ENCODE results near the gene POLR1A. TPM values are rescaled to one million over a fixed set of nuclear protein-coding genes. Genes with fewer than 3 reads are reported as not detected.

The POLR1A gene
- total and polyA plus RNA-seq, 2 of the 8 experiments (the other 6 are each of a cell fraction or from before 2014, with no cell fraction given), result 8.9 to 58.1 TPM

DNA sequence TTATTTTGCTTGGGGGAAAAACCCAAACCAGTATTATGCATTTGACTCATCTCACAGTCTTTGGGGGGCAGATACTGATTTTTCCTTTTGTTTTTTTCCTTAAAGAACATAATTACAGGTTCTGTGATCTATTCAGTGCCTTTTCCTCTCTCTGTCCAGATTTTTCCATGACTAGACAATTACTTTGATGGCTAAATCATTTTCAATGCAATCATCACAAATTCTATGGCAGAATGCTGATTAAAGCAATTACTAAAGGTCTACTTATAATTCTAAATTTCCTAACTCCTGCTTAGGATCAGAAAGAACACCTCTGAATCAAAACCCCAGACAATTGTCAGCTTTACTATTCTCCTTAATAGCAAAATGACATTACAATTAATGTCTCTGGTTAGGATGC, 38.8 kb downstream of the POLR1A start:
- Histone ChIP-seq H3K18ac (ENCODE audit: extremely low read depth, low read length) (no peak overlapping the region), H2AFZ (ENCODE audit: low read length) (no peak overlapping the region), H3K4me3 (ENCODE audit: extremely low read depth in 1 of 4, insufficient read depth in 2 of 4, low read depth in 3 of 4, low read length in 4 of 4) (no peak overlapping the region), H3K4me1 (replicated peaks in 1 of 4; ENCODE audit: control insufficient read depth in 3 of 4, insufficient read depth in 4 of 4, low read length in 3 of 4) (no peaks in the 10 kb centered on the region), H3K79me2 (ENCODE audit: control insufficient read depth in 1 of 2, insufficient read depth in 2 of 2, low read length in 2 of 2) (no peaks in the 10 kb centered on the region), H3K4me2 (ENCODE audit: insufficient read depth in 1 of 2, low read depth in 2 of 2, low read length in 2 of 2) (no peak overlapping the region), H3K9me3 (ENCODE audit: insufficient read depth in 2 of 2, low read depth in 1 of 2, low read length in 1 of 2) (no peaks in the 10 kb centered on the region), H3K36me3 (ENCODE audit: control insufficient read depth in 2 of 4, insufficient read depth in 4 of 4, low read length in 3 of 4) (peaks cover 25 to 67% (median 56%) of the 10 kb centered on the region in 4 experiments), H2BK5ac (ENCODE audit: low read depth, low read length) (no peak overlapping the region), H2AK5ac (ENCODE audit: low read depth, low read length) (no peak overlapping the region), H3K23me2 (ENCODE audit: low read depth, low read length) (no peaks in the 10 kb centered on the region), H3K27ac (ENCODE audit: low read depth, low read length) (no peak overlapping the region), H3K14ac (ENCODE audit: insufficient read length) (no peak overlapping the region), H3K27me3 (replicated peaks in 1 of 4; ENCODE audit: control insufficient read depth in 3 of 4, extremely low read depth in 1 of 4, insufficient read depth in 3 of 4, low read length in 3 of 4) (no peaks in the 10 kb centered on the region), H3K4ac (replicated peaks; ENCODE audit: insufficient read length, low read depth, low read length) (no peak overlapping the region), H4K5ac (ENCODE audit: insufficient read length, low read depth, low read length) (no peak overlapping the region), H3K79me1 (ENCODE audit: low read depth, low read length) (no peaks in the 10 kb centered on the region), H4K8ac (ENCODE audit: extremely low read depth, insufficient read depth, low read length) (no peak overlapping the region), H2BK15ac (ENCODE audit: low read length) (no peak overlapping the region), H4K20me1 (replicated peaks in 1 of 2; ENCODE audit: control insufficient read depth in 1 of 2, insufficient read depth in 2 of 2, low read length in 2 of 2) (peaks cover 0 to 5% of the 10 kb centered on the region in 2 experiments), H2BK12ac (ENCODE audit: low read depth, low read length) (no peak overlapping the region), H3K23ac (ENCODE audit: insufficient read length) (no peak overlapping the region), H3K9ac (replicated peaks in 1 of 4; ENCODE audit: extremely low read depth in 1 of 4, low read depth in 3 of 4, low read length in 3 of 4) (no peak overlapping the region), H2BK120ac (replicated peaks; ENCODE audit: low read depth, low read length) (no peak overlapping the region), H4K91ac (replicated peaks; ENCODE audit: insufficient read length, low read length) (no peak overlapping the region), H3K56ac (replicated peaks; ENCODE audit: insufficient read length, low read depth, low read length) (no peak overlapping the region), H2BK20ac (ENCODE audit: low read length) (no peak overlapping the region)
- FAIRE-seq (no peak), DNase-seq (ENCODE audit: low read depth in 1 of 2, low spot score in 2 of 2) (no peak)
- ChIA-PET POLR2A (ENCODE audit: partially characterized antibody) (interaction anchor here (1.0 kb wide), 1 partner anchor 58 kb away, joined by 3 read pairs; no protein-coding TSS in a partner anchor), CTCF (ENCODE audit: partially characterized antibody) (interaction anchor here (2.0 to 4.4 kb wide), 2 partner anchors 13 to 22 kb away, joined by 4 to 27 read pairs; no protein-coding TSS in a partner anchor)
- no peak for TF ChIP-seq SP4 (IDR thresholded peaks at IDR 0.05; ENCODE audit: low read length)
- TF ChIP-seq TCF12 (IDR thresholded peaks at IDR 0.05; ENCODE audit: low read depth, low read length), result no peak
- no peak for TF ChIP-seq BCL11A (IDR thresholded peaks at IDR 0.05; ENCODE audit: low read depth in 2 of 2, low read length in 2 of 2)
- TF ChIP-seq PHF8 (conservative IDR thresholded peaks at IDR 0.05; ENCODE audit: low read depth, low read length), result no peak

Measured in H1 (cell line).